Astrocyte (in vitro differentiated cells and primary cell): Measurements from ENCODE around the gene VRK1. TPM values are rescaled to one million over a fixed set of nuclear protein-coding genes. Genes with fewer than 3 reads are reported as not detected.

ENCODE experiments used
- DNase-seq: peaks from one replicate; pipeline ENCODE4 v3.0.0-alpha.2; 2010; ENCODE audit warnings: low read depth
- FAIRE-seq: peaks from 2 replicates; lab custom pipeline; 2011; peaks lifted over from hg19 to GRCh38; lab: Jason Lieb, UNC
- H2AFZ ChIP-seq: 2 replicates; pipeline ENCODE4 v1.6.0; 2012; ENCODE audit warnings: low read depth, low read length, inconsistent platforms
- H3K27ac ChIP-seq: 2 replicates; pipeline ENCODE4 v1.5.1; 2011; ENCODE audit warnings: low read depth, low read length, inconsistent platforms
- H3K27me3 ChIP-seq: 2 replicates; pipeline ENCODE4 v1.6.0; 2011; ENCODE audit warnings: low read length, inconsistent platforms; ENCODE audit not compliant: insufficient read depth
- H3K36me3 ChIP-seq: 2 replicates; pipeline ENCODE4 v1.5.1; 2011; ENCODE audit warnings: low read length, inconsistent platforms; ENCODE audit not compliant: insufficient read depth
- H3K4me1 ChIP-seq: 2 replicates; pipeline ENCODE4 v1.5.1; 2011; ENCODE audit warnings: low read length, inconsistent platforms; ENCODE audit not compliant: insufficient read depth
- H3K4me2 ChIP-seq: 2 replicates; pipeline ENCODE4 v1.6.0; 2012; ENCODE audit warnings: low read length, inconsistent platforms
- H3K4me3 ChIP-seq: 2 replicates; pipeline ENCODE4 v1.5.1; 2011; ENCODE audit warnings: low read depth, mild to moderate bottlenecking, low read length, inconsistent platforms; ENCODE audit not compliant: insufficient read depth
- H3K79me2 ChIP-seq: 2 replicates; pipeline ENCODE4 v1.6.0; 2012; ENCODE audit warnings: mild to moderate bottlenecking, low read length, inconsistent platforms; ENCODE audit not compliant: insufficient read depth
- H3K9ac ChIP-seq: 2 replicates; pipeline ENCODE4 v1.6.0; 2012; ENCODE audit warnings: mild to moderate bottlenecking, low read length, inconsistent platforms
- H3K9me3 ChIP-seq: 2 replicates; pipeline ENCODE4 v1.5.1; 2012; ENCODE audit warnings: low read depth, mild to moderate bottlenecking, low read length, inconsistent platforms; ENCODE audit not compliant: insufficient read depth
- H4K20me1 ChIP-seq: 2 replicates; pipeline ENCODE4 v1.6.0; 2012; ENCODE audit warnings: low read length, inconsistent platforms; ENCODE audit not compliant: insufficient read depth
- H3K27ac Mint-ChIP-seq: one replicate; pipeline ENCODE4 v1.8.0; 2021; ENCODE audit warnings: mild to moderate bottlenecking, mixed read lengths; ENCODE audit not compliant: unreplicated experiment
- H3K27me3 Mint-ChIP-seq: one replicate; pipeline ENCODE4 v1.8.0; 2021; ENCODE audit warnings: low read depth, mixed read lengths; ENCODE audit not compliant: unreplicated experiment
- H3K36me3 Mint-ChIP-seq: one replicate; pipeline ENCODE4 v1.8.0; 2021; ENCODE audit warnings: low read depth, mixed read lengths; ENCODE audit not compliant: unreplicated experiment
- H3K4me1 Mint-ChIP-seq: one replicate; pipeline ENCODE4 v1.8.0; 2021; ENCODE audit warnings: low read depth, mixed read lengths; ENCODE audit not compliant: unreplicated experiment
- H3K4me3 Mint-ChIP-seq: one replicate; pipeline ENCODE4 v1.8.0; 2021; ENCODE audit warnings: mild to moderate bottlenecking, moderate library complexity, mixed read lengths; ENCODE audit not compliant: unreplicated experiment
- H3K9me3 Mint-ChIP-seq: one replicate; pipeline ENCODE4 v1.8.0; 2021; ENCODE audit warnings: mild to moderate bottlenecking, mixed read lengths; ENCODE audit not compliant: unreplicated experiment
- EZH2 ChIP-seq: IDR thresholded peaks from 2 replicates; pipeline ENCODE4 v1.6.1; 2012; ENCODE audit warnings: mild to moderate bottlenecking, low read length, inconsistent platforms; ENCODE audit not compliant: insufficient read depth
- total RNA-seq: library from RNA; stranded (reverse); gene quantifications from 2 replicates; pipeline ENCODE4 v1.2.1, GENCODE V29; 2021
- TF ChIP-seq, protein P1 (sequence below): IDR thresholded peaks from 2 replicates; pipeline ENCODE4 v1.5.1; 2011; ENCODE audit warnings: low read depth, mild to moderate bottlenecking, inconsistent platforms, low read length, moderate library complexity; ENCODE audit not compliant: insufficient read depth

Gene VRK1
- total RNA-seq, 1 donor from 2014 or later: 11.6 TPM

DNA sequence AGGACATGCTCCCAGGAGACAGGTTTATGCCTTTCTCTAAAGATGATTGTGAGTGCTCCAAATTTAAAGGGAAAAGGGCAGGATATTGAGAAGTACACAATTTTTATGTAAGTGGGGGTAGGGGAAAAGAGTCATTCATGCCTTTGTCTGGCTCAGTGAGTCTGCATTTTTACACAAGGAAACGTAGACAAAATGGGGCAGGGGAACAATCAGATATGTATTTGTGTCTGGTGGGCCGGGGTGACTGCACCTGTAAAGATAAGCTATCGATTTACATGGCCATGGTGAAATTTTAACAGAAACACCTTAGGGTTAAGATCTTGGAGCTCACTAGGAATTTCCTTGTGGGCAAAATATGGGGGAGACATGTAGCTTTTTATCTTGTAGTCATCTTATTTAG is 123.6 kb downstream of the VRK1 start:
- Histone ChIP-seq H3K4me2 (no peak overlapping the region), H3K9ac (no peak overlapping the region), H3K27me3 (no peaks in the 10 kb centered on the region), H3K36me3 (no peaks in the 10 kb centered on the region), H3K4me3 (no peak overlapping the region), H3K9me3 (no peaks in the 10 kb centered on the region), H4K20me1 (no peaks in the 10 kb centered on the region), H3K4me1 (no peaks in the 10 kb centered on the region), H3K79me2 (no peaks in the 10 kb centered on the region), H3K27ac (no peak overlapping the region), H2AFZ (no peak overlapping the region)
- H3K27me3 Mint-ChIP-seq: no peaks in the 10 kb centered on the region
- H3K4me3 Mint-ChIP-seq: no peak overlapping the region
- DNase-seq (no peak), FAIRE-seq (no peak)
- no peak overlapping the region for H3K27ac Mint-ChIP-seq
- peaks cover 9% of the 10 kb centered on the region for H3K9me3 Mint-ChIP-seq
- H3K36me3 Mint-ChIP-seq: peaks cover 4% of the 10 kb centered on the region
- no peaks in the 10 kb centered on the region for H3K4me1 Mint-ChIP-seq
- TF ChIP-seq, protein P1, sequence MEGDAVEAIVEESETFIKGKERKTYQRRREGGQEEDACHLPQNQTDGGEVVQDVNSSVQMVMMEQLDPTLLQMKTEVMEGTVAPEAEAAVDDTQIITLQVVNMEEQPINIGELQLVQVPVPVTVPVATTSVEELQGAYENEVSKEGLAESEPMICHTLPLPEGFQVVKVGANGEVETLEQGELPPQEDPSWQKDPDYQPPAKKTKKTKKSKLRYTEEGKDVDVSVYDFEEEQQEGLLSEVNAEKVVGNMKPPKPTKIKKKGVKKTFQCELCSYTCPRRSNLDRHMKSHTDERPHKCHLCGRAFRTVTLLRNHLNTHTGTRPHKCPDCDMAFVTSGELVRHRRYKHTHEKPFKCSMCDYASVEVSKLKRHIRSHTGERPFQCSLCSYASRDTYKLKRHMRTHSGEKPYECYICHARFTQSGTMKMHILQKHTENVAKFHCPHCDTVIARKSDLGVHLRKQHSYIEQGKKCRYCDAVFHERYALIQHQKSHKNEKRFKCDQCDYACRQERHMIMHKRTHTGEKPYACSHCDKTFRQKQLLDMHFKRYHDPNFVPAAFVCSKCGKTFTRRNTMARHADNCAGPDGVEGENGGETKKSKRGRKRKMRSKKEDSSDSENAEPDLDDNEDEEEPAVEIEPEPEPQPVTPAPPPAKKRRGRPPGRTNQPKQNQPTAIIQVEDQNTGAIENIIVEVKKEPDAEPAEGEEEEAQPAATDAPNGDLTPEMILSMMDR: no peak

DNA sequence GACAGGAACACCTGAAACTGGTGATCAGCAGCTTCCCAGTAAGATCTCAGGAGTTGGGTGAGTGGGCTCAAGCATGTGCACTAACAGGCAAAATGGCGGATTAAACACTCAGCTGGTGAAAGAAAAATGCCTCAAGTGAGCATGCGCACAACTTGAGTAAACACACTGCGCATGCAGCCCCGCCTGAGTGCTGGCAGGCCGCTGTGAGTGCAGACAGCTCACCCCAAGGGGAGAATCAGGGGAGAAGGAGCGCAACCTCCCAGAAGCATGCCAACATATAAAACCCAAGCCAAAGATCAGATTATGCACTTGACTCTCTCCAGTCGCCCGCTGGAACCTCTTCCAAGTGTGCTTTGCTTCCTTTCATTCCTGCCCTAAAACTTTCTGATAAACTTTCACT is 125.8 kb downstream of the VRK1 start:
- peaks cover 3% of the 10 kb centered on the region for H3K36me3 Mint-ChIP-seq
- peaks cover 8% of the 10 kb centered on the region for H3K9me3 Mint-ChIP-seq
- no peaks in the 10 kb centered on the region for H3K4me1 Mint-ChIP-seq

DNA sequence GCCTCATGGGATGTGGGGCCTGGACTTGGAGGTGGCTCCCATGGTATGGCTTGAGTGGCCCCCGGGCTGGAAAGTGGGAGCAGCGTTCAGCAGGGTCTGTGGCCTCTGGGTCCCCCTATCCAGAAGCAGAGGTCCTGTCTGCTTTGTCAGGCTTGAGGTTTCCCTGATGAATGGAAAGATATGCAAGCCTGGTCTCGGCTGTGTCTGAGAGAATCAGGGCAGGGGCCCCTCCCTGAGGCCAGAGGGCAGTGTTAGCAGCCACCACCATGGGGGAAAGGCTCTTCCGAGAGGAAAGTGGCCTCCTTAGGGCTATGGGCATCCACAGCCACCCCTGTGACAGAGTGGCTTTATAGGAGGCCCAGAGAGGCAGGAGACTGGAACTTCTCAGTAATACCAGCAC is 128.2 kb downstream of the VRK1 start:
- Mint-ChIP-seq H3K9me3 (peaks cover 8% of the 10 kb centered on the region), H3K27me3 (peaks cover 3% of the 10 kb centered on the region), H3K4me3 (no peak overlapping the region), H3K4me1 (no peaks in the 10 kb centered on the region), H3K27ac (no peak overlapping the region), H3K36me3 (peaks cover 3% of the 10 kb centered on the region)
- no peaks in the 10 kb centered on the region for H3K79me2 ChIP-seq
- H4K20me1 ChIP-seq: no peaks in the 10 kb centered on the region
- no peak overlapping the region for H3K4me2 ChIP-seq
- TF ChIP-seq EZH2: no peak
- TF ChIP-seq, protein P1: no peak
- no peaks in the 10 kb centered on the region for H3K27me3 ChIP-seq
- FAIRE-seq: no peak
- H3K27ac ChIP-seq: no peak overlapping the region
- no peak for DNase-seq
- H2AFZ ChIP-seq: no peak overlapping the region
- no peaks in the 10 kb centered on the region for H3K9me3 ChIP-seq
- no peak overlapping the region for H3K9ac ChIP-seq
- no peaks in the 10 kb centered on the region for H3K36me3 ChIP-seq
- H3K4me1 ChIP-seq: no peaks in the 10 kb centered on the region
- H3K4me3 ChIP-seq: no peak overlapping the region

More for the DNA sequence above, 125.8 kb downstream of the VRK1 start:
- no peak for TF ChIP-seq EZH2
- TF ChIP-seq, protein P1: no peak
- no peaks in the 10 kb centered on the region for H3K27me3 ChIP-seq
- no peaks in the 10 kb centered on the region for H3K79me2 ChIP-seq
- no peak overlapping the region for H3K9ac ChIP-seq
- no peak overlapping the region for H3K4me3 Mint-ChIP-seq
- H3K9me3 ChIP-seq: no peaks in the 10 kb centered on the region
- no peak overlapping the region for H3K27ac Mint-ChIP-seq
- H3K4me1 ChIP-seq: no peaks in the 10 kb centered on the region
- no peak overlapping the region for H3K4me2 ChIP-seq
- no peak overlapping the region for H3K27ac ChIP-seq
- no peaks in the 10 kb centered on the region for H4K20me1 ChIP-seq
- H3K4me3 ChIP-seq: no peak overlapping the region
- FAIRE-seq (no peak), DNase-seq (no peak)
- H3K36me3 ChIP-seq: no peaks in the 10 kb centered on the region
- peaks cover under 1% of the 10 kb centered on the region for H3K27me3 Mint-ChIP-seq
- no peak overlapping the region for H2AFZ ChIP-seq
